ENCODE measurements around the gene GNG2.

Gene GNG2

DNA sequence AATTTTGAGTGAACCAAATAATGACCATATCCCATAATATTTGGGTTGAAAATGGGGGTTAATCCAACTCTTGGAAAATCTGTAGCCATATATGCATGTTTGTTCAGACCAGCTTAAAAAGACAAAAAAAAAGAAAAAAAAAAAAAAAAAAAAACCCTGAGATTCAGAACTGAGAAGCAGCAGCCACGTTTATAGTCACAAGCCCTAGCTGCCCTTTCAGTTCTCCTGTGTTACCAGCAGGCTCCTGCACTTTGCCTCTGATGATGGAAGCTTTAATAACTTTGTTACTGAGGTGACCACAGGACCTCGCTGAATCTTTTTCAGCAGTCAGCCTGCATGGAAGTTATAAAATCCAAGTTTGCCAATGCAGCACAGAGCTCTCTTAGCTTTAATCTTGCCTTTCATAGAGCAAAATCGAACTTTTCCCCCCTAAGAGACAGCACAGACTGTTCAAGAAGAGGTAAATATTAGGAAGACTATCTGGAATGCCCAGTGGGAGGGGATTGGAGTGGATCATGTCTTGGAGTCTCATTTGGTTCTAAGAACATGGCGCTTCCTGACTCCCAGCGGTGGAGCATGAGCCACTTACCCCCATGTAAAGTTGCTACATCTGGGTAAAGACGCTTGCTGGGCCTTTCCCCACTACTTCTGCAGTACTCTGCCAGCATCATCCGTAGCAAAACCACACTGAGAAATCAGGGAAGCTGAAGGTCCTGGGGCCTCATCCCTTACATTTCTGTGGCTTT is 20.6 kb downstream of the GNG2 start:
- TF ChIP-seq, protein P1, sequence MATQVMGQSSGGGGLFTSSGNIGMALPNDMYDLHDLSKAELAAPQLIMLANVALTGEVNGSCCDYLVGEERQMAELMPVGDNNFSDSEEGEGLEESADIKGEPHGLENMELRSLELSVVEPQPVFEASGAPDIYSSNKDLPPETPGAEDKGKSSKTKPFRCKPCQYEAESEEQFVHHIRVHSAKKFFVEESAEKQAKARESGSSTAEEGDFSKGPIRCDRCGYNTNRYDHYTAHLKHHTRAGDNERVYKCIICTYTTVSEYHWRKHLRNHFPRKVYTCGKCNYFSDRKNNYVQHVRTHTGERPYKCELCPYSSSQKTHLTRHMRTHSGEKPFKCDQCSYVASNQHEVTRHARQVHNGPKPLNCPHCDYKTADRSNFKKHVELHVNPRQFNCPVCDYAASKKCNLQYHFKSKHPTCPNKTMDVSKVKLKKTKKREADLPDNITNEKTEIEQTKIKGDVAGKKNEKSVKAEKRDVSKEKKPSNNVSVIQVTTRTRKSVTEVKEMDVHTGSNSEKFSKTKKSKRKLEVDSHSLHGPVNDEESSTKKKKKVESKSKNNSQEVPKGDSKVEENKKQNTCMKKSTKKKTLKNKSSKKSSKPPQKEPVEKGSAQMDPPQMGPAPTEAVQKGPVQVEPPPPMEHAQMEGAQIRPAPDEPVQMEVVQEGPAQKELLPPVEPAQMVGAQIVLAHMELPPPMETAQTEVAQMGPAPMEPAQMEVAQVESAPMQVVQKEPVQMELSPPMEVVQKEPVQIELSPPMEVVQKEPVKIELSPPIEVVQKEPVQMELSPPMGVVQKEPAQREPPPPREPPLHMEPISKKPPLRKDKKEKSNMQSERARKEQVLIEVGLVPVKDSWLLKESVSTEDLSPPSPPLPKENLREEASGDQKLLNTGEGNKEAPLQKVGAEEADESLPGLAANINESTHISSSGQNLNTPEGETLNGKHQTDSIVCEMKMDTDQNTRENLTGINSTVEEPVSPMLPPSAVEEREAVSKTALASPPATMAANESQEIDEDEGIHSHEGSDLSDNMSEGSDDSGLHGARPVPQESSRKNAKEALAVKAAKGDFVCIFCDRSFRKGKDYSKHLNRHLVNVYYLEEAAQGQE (IDR thresholded peaks at IDR 0.05; ENCODE audit: insufficient read depth in 1 of 2, low read depth in 2 of 2, low read length in 2 of 2) = no peak
- TF ChIP-seq TAF1 (IDR thresholded peaks at IDR 0.05; ENCODE audit: borderline replicate concordance, insufficient read depth, low read length) = no peak
- TF ChIP-seq FOXP2 (optimal IDR thresholded peaks at IDR 0.05; ENCODE audit: borderline replicate concordance, extremely low read depth, extremely low read length, insufficient read depth) = no peak
- TF ChIP-seq SIN3A (IDR thresholded peaks at IDR 0.05; ENCODE audit: borderline replicate concordance, insufficient read depth, low read length) = no peak
- no peak for TF ChIP-seq POLR2AphosphoS5 (IDR thresholded peaks at IDR 0.05; ENCODE audit: low read depth, low read length)

DNA sequence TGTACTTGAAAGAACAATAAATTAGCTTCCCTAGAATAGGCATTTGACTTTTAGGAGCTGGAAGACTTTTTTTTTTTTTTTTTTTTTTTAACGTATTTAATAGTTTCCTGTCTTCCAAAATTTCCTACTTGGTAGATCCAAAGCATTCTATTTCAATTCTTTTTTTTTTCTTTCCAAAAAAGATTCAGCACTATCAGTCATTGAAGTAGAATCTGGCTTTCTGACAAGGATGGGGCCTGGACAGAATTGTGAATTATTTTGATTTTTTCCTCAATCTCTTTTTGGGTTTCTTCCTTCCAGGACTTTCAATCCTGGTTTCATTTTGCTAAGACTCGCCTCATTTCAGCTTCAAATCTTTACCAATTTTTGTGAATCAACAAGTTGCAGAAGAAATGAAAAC is 21.2 kb downstream of the GNG2 start:
- TF ChIP-seq, protein P1 (IDR thresholded peaks at IDR 0.05; ENCODE audit: insufficient read depth in 1 of 2, low read depth in 2 of 2, low read length in 2 of 2) = no peak
- no peak for TF ChIP-seq TAF1 (IDR thresholded peaks at IDR 0.05; ENCODE audit: borderline replicate concordance, insufficient read depth, low read length)
- TF ChIP-seq SIN3A (IDR thresholded peaks at IDR 0.05; ENCODE audit: borderline replicate concordance, insufficient read depth, low read length) = no peak
- TF ChIP-seq FOXP2 (optimal IDR thresholded peaks at IDR 0.05; ENCODE audit: borderline replicate concordance, extremely low read depth, extremely low read length, insufficient read depth) = no peak
- TF ChIP-seq POLR2AphosphoS5 (IDR thresholded peaks at IDR 0.05; ENCODE audit: low read depth, low read length) = no peak

DNA sequence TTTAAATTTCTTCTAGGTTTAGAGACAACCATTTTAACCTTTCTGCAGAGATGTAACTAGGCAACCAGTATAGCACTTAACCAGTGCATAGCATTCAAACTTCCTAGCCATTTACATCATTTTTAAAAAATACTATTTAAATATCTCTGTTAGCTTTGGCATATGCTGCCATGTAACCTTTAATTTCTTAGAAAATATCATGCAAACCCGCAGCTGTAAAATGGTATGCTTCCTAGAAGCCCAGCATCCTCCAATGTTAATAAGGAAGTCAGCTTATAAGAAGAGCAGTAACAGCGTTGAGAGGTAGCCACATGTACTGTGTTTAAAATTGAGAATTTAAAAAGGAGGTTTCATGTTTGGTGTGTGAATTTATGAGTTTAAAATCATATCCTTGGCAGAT is 22.8 kb downstream of the GNG2 start:
- TF ChIP-seq TAF1 (IDR thresholded peaks at IDR 0.05; ENCODE audit: borderline replicate concordance, insufficient read depth, low read length) (no peak), POLR2AphosphoS5 (IDR thresholded peaks at IDR 0.05; ENCODE audit: low read depth, low read length) (no peak), FOXP2 (optimal IDR thresholded peaks at IDR 0.05; ENCODE audit: borderline replicate concordance, extremely low read depth, extremely low read length, insufficient read depth) (no peak), SIN3A (IDR thresholded peaks at IDR 0.05; ENCODE audit: borderline replicate concordance, insufficient read depth, low read length) (no peak)
- TF ChIP-seq, protein P1 (IDR thresholded peaks at IDR 0.05; ENCODE audit: insufficient read depth in 1 of 2, low read depth in 2 of 2, low read length in 2 of 2) = no peak

DNA sequence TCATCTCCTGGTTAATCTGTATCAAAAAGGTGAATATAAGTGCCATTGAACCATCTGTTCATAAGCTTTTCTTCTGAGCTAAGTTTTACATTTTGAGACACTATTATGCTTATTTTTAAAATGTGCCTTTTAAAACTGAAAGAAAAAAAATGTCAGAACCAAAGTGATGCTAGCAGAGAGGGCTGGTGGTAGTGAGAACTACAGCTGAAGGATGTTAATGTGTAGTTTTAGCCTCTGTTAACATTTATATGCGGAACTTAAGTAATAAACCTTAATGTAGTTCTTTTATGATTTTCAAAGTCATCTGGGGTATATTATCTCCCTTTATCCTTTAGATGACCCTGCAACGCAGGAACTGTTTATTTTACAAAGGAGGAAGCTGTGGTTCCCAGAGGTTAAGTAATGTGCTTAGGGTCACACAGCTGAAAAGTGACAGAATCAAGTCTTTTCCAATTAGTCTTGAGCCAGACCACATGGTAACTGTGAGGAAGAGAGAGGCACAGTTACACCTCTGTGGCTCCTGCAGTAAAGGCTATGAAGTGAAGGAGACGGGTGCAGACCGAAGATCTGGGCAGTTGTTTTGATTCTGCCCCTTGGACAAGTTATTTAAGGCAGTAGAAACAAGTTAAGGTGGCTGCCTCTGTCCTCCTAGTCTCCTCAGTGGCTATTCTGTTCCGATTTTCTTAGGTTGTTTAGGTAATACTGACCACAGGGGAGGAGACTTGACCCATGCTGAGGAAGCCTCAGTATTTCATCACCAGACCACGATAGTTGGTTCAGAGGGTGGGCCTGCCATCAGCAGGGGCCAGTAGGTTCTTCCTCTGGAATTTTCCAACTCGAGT is 23.9 kb downstream of the GNG2 start:
- TF ChIP-seq, protein P1 (IDR thresholded peaks at IDR 0.05; ENCODE audit: insufficient read depth in 1 of 2, low read depth in 2 of 2, low read length in 2 of 2) = no peak
- TF ChIP-seq TAF1 (IDR thresholded peaks at IDR 0.05; ENCODE audit: borderline replicate concordance, insufficient read depth, low read length) = no peak
- TF ChIP-seq POLR2AphosphoS5 (IDR thresholded peaks at IDR 0.05; ENCODE audit: low read depth, low read length) = no peak
- no peak for TF ChIP-seq SIN3A (IDR thresholded peaks at IDR 0.05; ENCODE audit: borderline replicate concordance, insufficient read depth, low read length)
- TF ChIP-seq FOXP2 (optimal IDR thresholded peaks at IDR 0.05; ENCODE audit: borderline replicate concordance, extremely low read depth, extremely low read length, insufficient read depth) = no peak
